ENCODE data around the gene CACNA1I. TPM values are rescaled to one million over a fixed set of nuclear protein-coding genes. Genes with fewer than 3 reads are reported as not detected.

The CACNA1I gene
- total and polyA plus RNA-seq, 10 donors: 0.24 to 4.1 (median 1.1) TPM

- H3K27me3 ChIP-seq (replicated peaks in 1 of 7): peaks cover 0 to 29% (median 0%) of the 10 kb centered on the region in 7 donors
- intact Hi-C loops (cut with DNase I; ENCODE audit: low total_unique reads): no loop called here
- H3K27ac ChIP-seq: no peak overlapping the region
- H3K9me3 ChIP-seq: no peaks in the 10 kb centered on the region
- WGBS, 5 donors: 61 to 76% (median 67%) methylated on average over 15 of the region's 15 CpGs
- H3K36me3 ChIP-seq: no peaks in the 10 kb centered on the region
- H3K4me3 ChIP-seq: no peak overlapping the region
- no peak for DNase-seq
- TF ChIP-seq POLR2AphosphoS5 (IDR thresholded peaks at IDR 0.05) (no peak), POLR2A (IDR thresholded peaks at IDR 0.05) (no peak), CTCF (IDR thresholded peaks at IDR 0.05 in 8 of 11, conservative IDR thresholded peaks at IDR 0.05 in 3 of 11) (no peak)
- H3K4me1 ChIP-seq: no peaks in the 10 kb centered on the region
Observed at GRCh38 chr22:39727541-39727940, 157.0 kb downstream of the CACNA1I start.

GRCh38 chr22:39728236-39728860 lies 157.8 kb downstream of the CACNA1I start:
- H3K27me3 ChIP-seq (replicated peaks in 1 of 7): peaks cover 0 to 30% (median 0%) of the 10 kb centered on the region in 7 donors
- no peaks in the 10 kb centered on the region for H3K4me1 ChIP-seq
- H3K4me3 ChIP-seq: no peak overlapping the region
- 81 to 87% (median 84%) methylated on average over 12 of the region's 12 CpGs for WGBS, 5 donors
- TF ChIP-seq POLR2AphosphoS5 (IDR thresholded peaks at IDR 0.05): no peak
- TF ChIP-seq CTCF (IDR thresholded peaks at IDR 0.05 in 8 of 11, conservative IDR thresholded peaks at IDR 0.05 in 3 of 11): no peak
- TF ChIP-seq POLR2A (IDR thresholded peaks at IDR 0.05): no peak
- intact Hi-C loops (cut with DNase I; ENCODE audit: low total_unique reads): no loop called here
- no peaks in the 10 kb centered on the region for H3K36me3 ChIP-seq
- H3K27ac ChIP-seq: no peak overlapping the region
- no peak for DNase-seq
- H3K9me3 ChIP-seq: no peaks in the 10 kb centered on the region

GRCh38 chr22:39729141-39729934 lies 158.8 kb downstream of the CACNA1I start:
- 71 to 81% (median 76%) methylated on average over 12 to 13 of the region's 13 CpGs for WGBS, 5 donors
- no peak overlapping the region for H3K4me3 ChIP-seq
- H3K9me3 ChIP-seq: no peaks in the 10 kb centered on the region
- no peaks in the 10 kb centered on the region for H3K36me3 ChIP-seq
- intact Hi-C loops (cut with DNase I; ENCODE audit: low total_unique reads): no loop called here
- peaks cover 0 to 30% (median 0%) of the 10 kb centered on the region in 7 donors for H3K27me3 ChIP-seq (replicated peaks in 1 of 7)
- TF ChIP-seq CTCF (IDR thresholded peaks at IDR 0.05 in 8 of 11, conservative IDR thresholded peaks at IDR 0.05 in 3 of 11) (no peak), POLR2AphosphoS5 (IDR thresholded peaks at IDR 0.05) (no peak), POLR2A (IDR thresholded peaks at IDR 0.05) (no peak)
- H3K4me1 ChIP-seq: no peaks in the 10 kb centered on the region
- H3K27ac ChIP-seq: no peak overlapping the region
- DNase-seq: no peak

GRCh38 chr22:39731481-39731880 lies 160.9 kb downstream of the CACNA1I start:
- no peaks in the 10 kb centered on the region for H3K9me3 ChIP-seq
- no peaks in the 10 kb centered on the region for H3K4me1 ChIP-seq
- 70 to 88% (median 80%) methylated on average over 4 to 5 of the region's 5 CpGs for WGBS, 5 donors
- no peak overlapping the region for H3K4me3 ChIP-seq
- H3K27ac ChIP-seq: no peak overlapping the region
- intact Hi-C loops (cut with DNase I; ENCODE audit: low total_unique reads): no loop called here
- no peaks in the 10 kb centered on the region for H3K36me3 ChIP-seq
- H3K27me3 ChIP-seq (replicated peaks in 1 of 7): peaks cover 0 to 33% (median 0%) of the 10 kb centered on the region in 7 donors
- DNase-seq: no peak
- TF ChIP-seq POLR2AphosphoS5 (IDR thresholded peaks at IDR 0.05) (no peak), POLR2A (IDR thresholded peaks at IDR 0.05) (no peak), CTCF (IDR thresholded peaks at IDR 0.05 in 8 of 11, conservative IDR thresholded peaks at IDR 0.05 in 3 of 11) (no peak)

Data from spleen (tissue), 11 donors.